ENCODE results near the gene PERP. TPM values are rescaled to one million over a fixed set of nuclear protein-coding genes. Genes with fewer than 3 reads are reported as not detected.
"Not testable (repeated sequence)": the region's sequence is repeated elsewhere in the genome, so short reads cannot be mapped to it uniquely, and the experiment has no call there.

PERP gene
- 10 to 100 TPM; 11.8 to 13.4 TPM for total RNA-seq

DNA sequence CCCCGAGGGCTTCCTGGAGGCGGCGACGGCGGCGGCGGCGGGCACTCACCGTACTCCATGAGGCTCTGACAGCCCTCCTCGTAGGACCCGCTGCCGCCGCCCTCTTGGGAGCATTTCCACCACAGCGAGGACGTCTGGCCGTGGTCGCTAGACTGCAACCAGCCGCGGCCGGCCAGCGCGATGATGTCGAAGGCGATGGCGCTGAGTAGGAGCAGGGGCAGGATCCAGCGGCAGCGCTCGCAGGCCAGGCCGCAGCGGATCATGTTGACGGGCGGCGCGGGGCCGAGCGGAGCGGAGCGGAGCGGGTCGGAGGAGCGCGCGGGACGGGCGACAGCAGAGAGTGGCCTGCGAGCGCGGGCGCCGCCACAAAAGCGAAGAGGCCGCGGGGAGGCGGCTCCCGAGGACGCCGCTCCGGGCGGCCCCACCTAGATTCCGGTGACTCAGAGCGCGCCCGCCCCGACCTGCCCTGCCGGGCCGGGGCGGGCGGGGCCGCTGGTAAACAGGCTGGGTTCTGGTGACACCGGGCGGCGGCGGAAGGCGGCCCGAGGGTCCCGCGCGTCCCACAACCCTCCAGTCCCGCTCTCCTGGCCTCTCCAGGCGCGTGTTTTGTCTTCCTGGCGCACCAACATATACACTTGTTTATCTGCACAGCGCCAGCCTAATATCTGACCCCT is at the start of gene PERP:
PERP (minus strand) TSS at position 342 of the 674 bp plus-strand sequence; CDS start at position 263, 79 bp downstream.
- ATAC-seq (peak; percentile 97), DNase-seq (peak; percentile 81)
- H3K27ac Mint-ChIP-seq: peak within 1 kb of the TSS; percentile 91
- H3K36me3 Mint-ChIP-seq: no peaks in the 10 kb centered on the region
- CTCF ChIA-PET: interaction anchor here (0.6 to 3.1 kb wide), 11 partner anchors 9 to 403 kb away, joined by 3 to 79 read pairs (median 3); no protein-coding TSS in a partner anchor
- peak within 1 kb of the TSS; percentile 91 for H3K4me3 Mint-ChIP-seq
- no peaks in the 10 kb centered on the region for H3K9me3 Mint-ChIP-seq (ENCODE audit: low read depth)
- peaks cover 19% of the 10 kb centered on the region for H3K27me3 Mint-ChIP-seq
- peaks cover 28% of the 10 kb centered on the region for H3K4me1 Mint-ChIP-seq

GRCh38 chr6:138155443-138155842 is 48.2 kb upstream of the PERP start:
- CTCF ChIA-PET: interaction anchor here (0.6 kb wide), 2 partner anchors 8 to 40 kb away, joined by 3 read pairs; no protein-coding TSS in a partner anchor
- DNase-seq (no peak), ATAC-seq (no peak)
- Mint-ChIP-seq H3K27me3 (peaks cover 62% of the 10 kb centered on the region), H3K4me1 (no peaks in the 10 kb centered on the region), H3K4me3 (no peak overlapping the region), H3K9me3 (ENCODE audit: low read depth) (no peaks in the 10 kb centered on the region), H3K27ac (no peak overlapping the region), H3K36me3 (peaks cover 1% of the 10 kb centered on the region)

- Mint-ChIP-seq H3K4me3 (no peak overlapping the region), H3K9me3 (ENCODE audit: low read depth) (no peaks in the 10 kb centered on the region), H3K36me3 (no peaks in the 10 kb centered on the region), H3K4me1 (no peaks in the 10 kb centered on the region), H3K27ac (no peak overlapping the region), H3K27me3 (peaks cover 36% of the 10 kb centered on the region)
- DNase-seq (no peak), ATAC-seq (no peak)
- CTCF ChIA-PET: interaction anchor here (1.4 kb wide), 1 partner anchor 30 kb away, joined by 3 read pairs; no protein-coding TSS in a partner anchor
These were observed 39.3 kb upstream of the PERP start for GRCh38 chr6:138146544-138146943.

GRCh38 chr6:138145402-138145801 is 38.2 kb upstream of the PERP start:
- H3K27ac Mint-ChIP-seq: no peak overlapping the region
- ATAC-seq (no peak), DNase-seq (no peak)
- no peaks in the 10 kb centered on the region for H3K9me3 Mint-ChIP-seq (ENCODE audit: low read depth)
- CTCF ChIA-PET: interaction anchor here (1.4 kb wide), 1 partner anchor 29 kb away, joined by 3 read pairs; no protein-coding TSS in a partner anchor
- peaks cover 37% of the 10 kb centered on the region for H3K27me3 Mint-ChIP-seq
- H3K4me3 Mint-ChIP-seq: no peak overlapping the region
- H3K36me3 Mint-ChIP-seq: no peaks in the 10 kb centered on the region
- no peaks in the 10 kb centered on the region for H3K4me1 Mint-ChIP-seq

GRCh38 chr6:138142806-138143205 is 35.6 kb upstream of the PERP start:
- peaks cover 42% of the 10 kb centered on the region for H3K27me3 Mint-ChIP-seq
- CTCF ChIA-PET: no interaction called here
- H3K36me3 Mint-ChIP-seq: no peaks in the 10 kb centered on the region
- H3K9me3 Mint-ChIP-seq (ENCODE audit: low read depth): no peaks in the 10 kb centered on the region
- H3K4me3 Mint-ChIP-seq: no peak overlapping the region
- no peak overlapping the region for H3K27ac Mint-ChIP-seq
- DNase-seq (no peak), ATAC-seq (no peak)
- H3K4me1 Mint-ChIP-seq: no peaks in the 10 kb centered on the region

GRCh38 chr6:138129190-138129589 is 22.0 kb upstream of the PERP start:
- Mint-ChIP-seq H3K27me3 (peaks cover 40% of the 10 kb centered on the region), H3K9me3 (ENCODE audit: low read depth) (no peaks in the 10 kb centered on the region), H3K36me3 (no peaks in the 10 kb centered on the region), H3K27ac (no peak overlapping the region), H3K4me3 (no peak overlapping the region), H3K4me1 (no peaks in the 10 kb centered on the region)
- ATAC-seq (no peak), DNase-seq (no peak)
- CTCF ChIA-PET: interaction anchor here (2.4 kb wide), 1 partner anchor 12 kb away, joined by 10 read pairs; no protein-coding TSS in a partner anchor

DNA sequence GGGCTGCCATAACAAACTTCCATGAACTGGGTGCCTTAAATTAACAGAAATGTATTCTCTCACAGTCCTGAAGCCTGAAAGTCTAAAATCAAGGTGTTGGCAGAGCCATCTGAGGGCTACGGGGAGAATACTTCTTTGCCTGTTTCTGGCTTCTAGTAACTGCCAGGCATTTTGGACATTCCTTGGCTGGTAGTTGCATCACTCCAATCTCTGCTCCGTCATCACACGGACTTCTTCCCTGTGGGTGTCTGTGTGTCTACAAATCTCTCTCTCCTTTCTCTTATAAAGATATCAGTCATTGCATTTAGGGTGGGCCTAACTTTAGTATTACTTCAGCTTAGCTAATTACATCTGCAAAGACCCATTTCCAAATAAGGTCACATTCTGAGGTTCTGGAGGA is 20.9 kb upstream of the PERP start:
- Mint-ChIP-seq H3K9me3 (ENCODE audit: low read depth) (no peaks in the 10 kb centered on the region), H3K4me1 (no peaks in the 10 kb centered on the region), H3K36me3 (no peaks in the 10 kb centered on the region), H3K4me3 (no peak overlapping the region), H3K27ac (no peak overlapping the region), H3K27me3 (peaks cover 35% of the 10 kb centered on the region)
- CTCF ChIA-PET: interaction anchor here (1.0 to 2.4 kb wide), 2 partner anchors 11 to 19 kb away, joined by 3 to 10 read pairs; no protein-coding TSS in a partner anchor
- ATAC-seq (no peak), DNase-seq (no peak)

- Mint-ChIP-seq H3K27me3 (peaks cover 44% of the 10 kb centered on the region), H3K27ac (no peak overlapping the region), H3K4me3 (no peak overlapping the region), H3K4me1 (no peaks in the 10 kb centered on the region), H3K9me3 (ENCODE audit: low read depth) (no peaks in the 10 kb centered on the region), H3K36me3 (no peaks in the 10 kb centered on the region)
- ATAC-seq (no peak), DNase-seq (no peak)
- CTCF ChIA-PET: interaction anchor here (1.2 kb wide), 2 partner anchors 8 to 394 kb away, joined by 3 read pairs; no protein-coding TSS in a partner anchor
These were observed 16.9 kb upstream of the PERP start for GRCh38 chr6:138124096-138124495.

DNA sequence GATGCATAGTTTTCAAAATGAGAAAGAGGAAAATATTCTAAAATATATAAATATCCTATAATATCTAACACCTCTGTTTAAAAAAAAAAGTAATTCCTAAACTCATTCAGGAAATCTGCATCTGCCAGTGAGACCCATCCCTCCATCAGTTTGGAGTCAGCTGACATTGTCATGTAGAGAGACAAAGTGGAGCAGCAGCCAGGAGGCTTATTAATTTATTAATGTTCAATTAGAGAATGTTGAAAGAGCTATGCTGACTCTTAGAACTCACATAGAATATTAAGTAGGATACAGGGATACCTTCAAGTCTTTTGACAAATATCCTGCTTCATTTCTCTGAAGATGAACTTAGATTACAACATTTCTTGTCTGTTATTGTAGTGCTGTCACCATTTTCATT is 12.8 kb upstream of the PERP start:
- DNase-seq: no peak
- ATAC-seq: no peak
- CTCF ChIA-PET: interaction anchor here (1.1 kb wide), 1 partner anchor 389 kb away, joined by 3 read pairs; no protein-coding TSS in a partner anchor
- peaks cover 6% of the 10 kb centered on the region for H3K4me1 Mint-ChIP-seq
- no peak overlapping the region for H3K27ac Mint-ChIP-seq
- peaks cover 45% of the 10 kb centered on the region for H3K27me3 Mint-ChIP-seq
- no peaks in the 10 kb centered on the region for H3K9me3 Mint-ChIP-seq (ENCODE audit: low read depth)
- H3K4me3 Mint-ChIP-seq: no peak overlapping the region
- no peaks in the 10 kb centered on the region for H3K36me3 Mint-ChIP-seq

DNA sequence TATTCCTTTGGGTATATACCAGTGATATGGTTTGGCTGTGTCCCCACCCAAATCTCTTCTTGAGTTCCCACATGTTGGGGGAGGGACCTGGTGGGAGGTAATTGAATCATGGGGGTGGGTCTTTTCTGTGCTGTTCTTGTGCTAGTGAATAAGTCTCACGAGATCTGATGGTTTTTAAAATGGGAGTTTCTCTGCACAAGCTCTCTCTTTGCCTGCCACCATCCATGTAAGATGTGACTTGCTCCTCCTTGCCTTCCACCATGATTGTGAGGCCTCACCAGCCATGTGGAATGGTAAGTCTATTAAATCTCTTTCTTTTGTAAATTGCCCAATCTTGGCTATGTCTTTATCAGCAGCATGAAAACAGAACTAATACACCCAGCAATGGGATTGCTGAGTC is 12.0 kb upstream of the PERP start:
- not testable (repeated sequence) for H3K4me3 Mint-ChIP-seq; H3K36me3 Mint-ChIP-seq; DNase-seq; H3K27ac Mint-ChIP-seq; H3K4me1 Mint-ChIP-seq; ATAC-seq; H3K9me3 Mint-ChIP-seq (ENCODE audit: low read depth)
- CTCF ChIA-PET: interaction anchor here (1.2 kb wide), 1 partner anchor 473 kb away, joined by 3 read pairs; no protein-coding TSS in a partner anchor
- peaks cover 47% of the 10 kb centered on the region for H3K27me3 Mint-ChIP-seq

- ATAC-seq (no peak), DNase-seq (no peak)
- Mint-ChIP-seq H3K27ac (no peak overlapping the region), H3K27me3 (peaks cover 41% of the 10 kb centered on the region), H3K9me3 (ENCODE audit: low read depth) (no peaks in the 10 kb centered on the region), H3K36me3 (no peaks in the 10 kb centered on the region), H3K4me3 (no peak overlapping the region), H3K4me1 (peaks cover 6% of the 10 kb centered on the region)
- CTCF ChIA-PET: interaction anchor here (0.9 to 3.8 kb wide), 10 partner anchors 11 to 403 kb away, joined by 3 to 44 read pairs (median 9); partner anchors contain the start of gene PERP
These were observed 10.2 kb upstream of the PERP start for GRCh38 chr6:138117376-138117914.

GRCh38 chr6:138116661-138116999 is 9.4 kb upstream of the PERP start:
- DNase-seq (no peak), ATAC-seq (no peak)
- CTCF ChIA-PET: interaction anchor here (0.6 to 3.8 kb wide), 31 partner anchors 9 to 475 kb away, joined by 3 to 44 read pairs (median 4); partner anchors contain the start of genes HEBP2 and PERP
- Mint-ChIP-seq H3K4me1 (peaks cover 6% of the 10 kb centered on the region), H3K9me3 (ENCODE audit: low read depth) (no peaks in the 10 kb centered on the region), H3K27me3 (peaks cover 35% of the 10 kb centered on the region), H3K36me3 (no peaks in the 10 kb centered on the region), H3K27ac (no peak overlapping the region), H3K4me3 (no peak overlapping the region)

DNA sequence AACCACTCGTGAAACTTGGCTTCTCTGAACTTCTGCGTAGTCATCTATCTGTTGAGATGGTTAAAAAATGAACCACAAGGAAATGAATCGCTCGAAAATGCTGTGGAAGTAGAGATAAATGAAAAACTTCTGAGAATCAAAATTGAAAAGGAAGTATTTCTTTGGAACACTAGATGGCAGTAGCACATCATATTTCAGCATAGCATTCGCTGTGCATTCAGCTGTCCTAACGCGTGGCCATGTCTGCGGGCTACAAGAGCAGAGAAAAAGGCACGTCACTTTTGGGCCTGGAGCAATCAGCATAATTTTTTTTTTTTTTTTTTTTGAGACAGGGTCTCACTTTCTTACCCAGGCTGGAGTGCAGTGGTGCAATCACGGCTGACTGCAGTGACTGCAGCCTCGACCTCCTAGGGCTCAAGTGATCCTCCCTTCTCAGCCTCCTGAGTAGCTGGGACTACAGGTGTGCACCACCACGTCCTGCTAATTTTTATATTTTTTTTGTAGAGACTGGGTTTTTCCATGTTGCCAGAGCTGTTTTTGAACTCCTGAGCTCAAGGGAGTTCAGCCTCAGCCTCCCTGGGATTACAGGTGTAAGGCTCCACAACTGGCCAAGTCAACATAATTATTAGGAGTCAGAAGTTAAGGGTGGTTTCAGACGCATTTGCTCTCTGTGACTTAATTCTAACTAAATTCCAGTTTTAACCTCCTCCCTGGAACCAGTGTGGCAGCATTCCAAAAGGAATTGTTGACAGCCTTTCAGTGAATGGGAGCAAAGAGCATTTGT is 8.8 kb upstream of the PERP start:
- Mint-ChIP-seq H3K36me3 (no peaks in the 10 kb centered on the region), H3K4me3 (no peak overlapping the region), H3K4me1 (peaks cover 6% of the 10 kb centered on the region), H3K27ac (no peak overlapping the region), H3K9me3 (ENCODE audit: low read depth) (no peaks in the 10 kb centered on the region), H3K27me3 (peaks cover 37% of the 10 kb centered on the region)
- CTCF ChIA-PET: interaction anchor here (0.6 to 3.8 kb wide), 47 partner anchors 8 to 476 kb away, joined by 3 to 44 read pairs (median 4); partner anchors contain the start of genes HEBP2 and PERP
- DNase-seq: peak; percentile 58
- peak; percentile 88 for ATAC-seq

All from activated CD8-positive, alpha-beta memory T cell treated with anti-CD3 and anti-CD28 coated beads, Interleukin-2, amount 10 ng/mL, durations not matched to agents 7 days and 5 days (primary cell).